ENCODE measurements around the gene ANXA3. TPM values are rescaled to one million over a fixed set of nuclear protein-coding genes. Genes with fewer than 3 reads are reported as not detected.

The ANXA3 gene
- total RNA-seq, 2 donors from 2014 or later, result not detected

DNA sequence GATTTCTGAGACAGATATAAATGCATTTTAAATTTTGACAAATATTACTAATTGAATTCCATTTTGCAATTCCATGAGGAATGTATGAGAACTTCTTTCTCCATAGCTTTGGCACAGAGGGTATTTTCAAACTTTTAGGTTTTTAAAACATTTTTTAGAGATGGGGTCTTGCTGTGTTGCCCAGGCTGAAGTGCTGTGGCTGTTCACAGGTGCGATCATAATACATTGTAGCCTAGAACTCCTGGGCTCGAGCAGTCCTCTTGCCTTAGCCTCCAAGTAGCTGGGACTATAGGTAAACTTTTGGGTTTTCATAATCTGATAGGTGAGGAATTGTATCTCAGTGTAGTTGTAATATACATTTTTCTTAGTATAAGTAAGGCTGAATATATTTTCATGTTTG lies 53.4 kb downstream of the ANXA3 start:
- no peaks in the 10 kb centered on the region for H3K4me1 Mint-ChIP-seq
- no peak overlapping the region for H3K4me3 Mint-ChIP-seq
- ATAC-seq (replicated peaks), result no peak
- peaks cover 22% of the 10 kb centered on the region for H3K27me3 Mint-ChIP-seq
- H3K9me3 Mint-ChIP-seq, result no peaks in the 10 kb centered on the region
- no peak overlapping the region for H3K27ac Mint-ChIP-seq
- no peaks in the 10 kb centered on the region for H3K36me3 Mint-ChIP-seq (ENCODE audit: low read depth)

DNA sequence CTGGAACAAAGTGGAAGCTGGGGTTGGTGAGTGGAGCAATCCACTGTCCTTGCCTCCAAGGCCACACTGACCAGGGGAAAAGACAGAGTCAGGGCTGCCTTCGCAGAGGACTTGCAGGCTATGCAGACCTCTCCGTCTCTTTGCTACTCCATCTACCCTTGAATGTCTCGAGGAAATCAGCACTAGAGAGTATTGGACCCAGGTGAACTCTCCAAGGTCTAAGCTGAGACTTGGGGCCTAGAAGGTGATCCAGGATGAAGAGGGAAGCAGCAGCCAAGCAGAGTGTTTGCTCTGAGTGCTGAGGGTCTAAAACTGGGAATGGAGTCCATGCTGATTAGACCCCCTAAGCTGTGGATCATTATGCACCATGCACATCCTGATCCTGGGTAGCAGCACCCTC lies 54.5 kb downstream of the ANXA3 start:
- H3K4me3 Mint-ChIP-seq, result no peak overlapping the region
- no peaks in the 10 kb centered on the region for H3K4me1 Mint-ChIP-seq
- H3K27ac Mint-ChIP-seq, result no peak overlapping the region
- H3K36me3 Mint-ChIP-seq (ENCODE audit: low read depth), result no peaks in the 10 kb centered on the region
- ATAC-seq (replicated peaks), result no peak
- H3K9me3 Mint-ChIP-seq, result no peaks in the 10 kb centered on the region
- peaks cover 18% of the 10 kb centered on the region for H3K27me3 Mint-ChIP-seq

DNA sequence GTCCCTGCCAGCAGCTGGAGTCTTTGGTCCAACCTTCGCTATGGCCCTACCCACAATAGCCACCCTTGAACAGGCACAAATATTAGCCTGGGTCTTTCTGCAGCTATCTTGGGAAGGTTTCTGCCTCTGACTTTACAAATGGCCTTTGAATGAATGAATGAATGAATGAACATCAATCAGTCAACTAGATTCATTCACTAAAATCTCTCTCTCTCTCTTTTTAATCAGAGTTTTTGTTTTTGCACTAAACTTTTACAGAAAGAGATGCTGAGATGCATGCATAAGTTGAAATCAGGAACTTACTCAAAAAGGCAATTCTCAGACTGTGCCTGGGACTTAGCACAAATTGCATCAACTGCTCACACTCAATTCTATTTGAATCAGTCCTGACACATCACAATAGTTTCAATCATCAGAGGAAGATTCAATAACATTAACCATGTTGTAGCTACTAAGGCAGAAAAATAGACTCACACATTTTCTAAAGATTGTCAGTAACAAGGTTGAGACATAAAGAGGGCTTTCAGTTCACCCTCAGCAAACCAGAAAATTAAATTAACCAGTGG lies 55.0 kb downstream of the ANXA3 start:
- no peak overlapping the region for H3K4me3 Mint-ChIP-seq
- no peak for ATAC-seq (replicated peaks)
- H3K27me3 Mint-ChIP-seq, result peaks cover 17% of the 10 kb centered on the region

DNA sequence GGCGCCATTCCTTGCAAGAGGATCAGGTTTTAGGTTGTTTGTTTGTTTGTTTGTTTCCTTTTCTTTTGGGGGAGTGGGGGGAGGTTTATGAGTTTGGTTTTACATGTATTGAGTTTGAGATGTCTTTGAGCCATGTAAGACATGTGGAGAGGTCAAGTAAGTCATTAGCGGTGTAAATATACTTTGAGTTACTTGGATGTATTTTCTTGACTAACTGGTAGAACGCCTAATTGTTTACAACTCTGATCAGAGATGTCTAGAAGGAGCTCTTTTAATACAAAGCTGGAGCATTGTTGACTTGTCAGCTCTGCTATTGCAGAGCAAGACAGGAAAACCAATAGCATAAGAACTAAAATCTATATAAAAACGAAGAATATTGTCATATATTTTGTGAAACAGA lies 57.1 kb downstream of the ANXA3 start:
- Mint-ChIP-seq H3K4me3 (no peak overlapping the region), H3K27me3 (peaks cover 4% of the 10 kb centered on the region), H3K4me1 (no peaks in the 10 kb centered on the region), H3K9me3 (no peaks in the 10 kb centered on the region), H3K36me3 (ENCODE audit: low read depth) (no peaks in the 10 kb centered on the region), H3K27ac (no peak overlapping the region)
- ATAC-seq (replicated peaks), result no peak

More for the DNA sequence above, 55.0 kb downstream of the ANXA3 start:
- no peak overlapping the region for H3K27ac Mint-ChIP-seq
- H3K9me3 Mint-ChIP-seq, result no peaks in the 10 kb centered on the region
- no peaks in the 10 kb centered on the region for H3K4me1 Mint-ChIP-seq
- H3K36me3 Mint-ChIP-seq (ENCODE audit: low read depth), result no peaks in the 10 kb centered on the region

DNA sequence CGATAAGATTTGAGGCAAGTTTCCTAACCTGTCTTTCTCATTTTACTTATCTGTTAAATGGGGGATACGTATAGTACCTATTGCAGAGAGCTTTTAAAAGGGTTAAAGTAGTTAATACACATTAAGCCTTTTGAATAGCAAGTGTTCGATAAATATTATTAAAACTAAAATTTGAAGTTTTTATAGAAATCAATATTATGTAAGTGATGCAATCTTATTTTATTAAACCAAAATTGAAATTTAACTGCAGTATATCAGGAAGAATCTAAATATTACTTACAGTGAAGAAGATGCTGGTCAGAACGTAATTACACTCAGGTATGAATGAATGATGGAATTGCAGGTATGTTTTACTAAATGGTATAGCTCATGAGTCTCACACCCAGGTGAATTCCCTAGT lies 58.0 kb downstream of the ANXA3 start:
- Mint-ChIP-seq H3K4me3 (no peak overlapping the region), H3K27ac (no peak overlapping the region), H3K4me1 (no peaks in the 10 kb centered on the region), H3K9me3 (no peaks in the 10 kb centered on the region), H3K36me3 (ENCODE audit: low read depth) (no peaks in the 10 kb centered on the region), H3K27me3 (peaks cover 3% of the 10 kb centered on the region)
- no peak for ATAC-seq (replicated peaks)

DNA sequence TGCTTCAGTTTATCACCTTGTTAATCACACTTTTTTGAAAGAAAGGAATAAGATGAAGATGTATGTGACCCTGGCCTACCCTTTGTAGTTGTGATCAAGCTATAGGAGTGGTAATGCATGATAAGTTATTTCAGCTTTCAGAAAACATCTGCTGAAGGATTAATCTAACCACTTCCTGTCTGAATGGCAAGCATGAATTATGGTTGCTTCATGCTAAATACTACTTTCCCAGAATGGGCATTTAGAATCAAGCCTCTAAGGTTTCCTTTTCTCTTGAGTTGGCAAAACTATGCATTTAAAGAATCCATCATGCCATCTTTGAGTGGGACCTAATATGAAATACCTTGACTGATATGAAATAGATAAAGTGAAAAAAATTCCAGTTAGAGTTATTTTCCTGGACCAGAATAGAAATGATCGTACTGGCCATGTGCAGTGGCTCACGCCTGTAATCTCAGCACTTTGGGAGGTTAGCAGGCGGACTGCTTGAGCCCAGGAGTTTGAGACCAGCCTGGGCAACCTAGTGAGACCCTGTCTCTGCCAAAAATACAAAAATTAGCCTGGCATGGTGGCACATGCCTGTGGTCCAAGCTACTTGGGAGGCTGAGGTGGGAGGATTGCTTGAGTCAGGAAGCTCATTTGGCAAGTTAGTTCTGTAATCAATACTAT lies 59.1 kb downstream of the ANXA3 start:
- no peaks in the 10 kb centered on the region for H3K4me1 Mint-ChIP-seq
- ATAC-seq (replicated peaks), result peak; percentile 37
- no peaks in the 10 kb centered on the region for H3K36me3 Mint-ChIP-seq (ENCODE audit: low read depth)
- H3K27me3 Mint-ChIP-seq, result no peaks in the 10 kb centered on the region
- no peaks in the 10 kb centered on the region for H3K9me3 Mint-ChIP-seq
- no peak overlapping the region for H3K27ac Mint-ChIP-seq
- H3K4me3 Mint-ChIP-seq, result no peak overlapping the region

DNA sequence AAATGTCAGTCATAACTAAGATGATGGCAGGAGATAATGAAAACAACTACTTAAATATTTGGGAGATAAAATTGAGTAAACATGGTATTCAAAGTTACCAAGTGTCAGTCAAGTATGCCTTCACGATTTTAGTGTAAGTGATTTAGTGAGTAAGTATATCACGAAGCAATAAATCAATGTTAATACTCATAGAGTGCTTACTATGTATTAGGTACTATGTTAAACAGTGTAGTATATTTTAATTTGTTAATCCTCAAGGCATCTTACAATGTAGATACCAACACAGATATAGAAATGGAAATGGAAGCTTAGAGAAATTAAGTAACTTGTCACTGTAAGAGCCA lies 59.6 kb downstream of the ANXA3 start:
- no peaks in the 10 kb centered on the region for H3K36me3 Mint-ChIP-seq (ENCODE audit: low read depth)
- H3K27me3 Mint-ChIP-seq, result no peaks in the 10 kb centered on the region
- H3K4me3 Mint-ChIP-seq, result no peak overlapping the region
- H3K4me1 Mint-ChIP-seq, result no peaks in the 10 kb centered on the region
- no peak for ATAC-seq (replicated peaks)
- no peaks in the 10 kb centered on the region for H3K9me3 Mint-ChIP-seq
- H3K27ac Mint-ChIP-seq, result no peak overlapping the region

DNA sequence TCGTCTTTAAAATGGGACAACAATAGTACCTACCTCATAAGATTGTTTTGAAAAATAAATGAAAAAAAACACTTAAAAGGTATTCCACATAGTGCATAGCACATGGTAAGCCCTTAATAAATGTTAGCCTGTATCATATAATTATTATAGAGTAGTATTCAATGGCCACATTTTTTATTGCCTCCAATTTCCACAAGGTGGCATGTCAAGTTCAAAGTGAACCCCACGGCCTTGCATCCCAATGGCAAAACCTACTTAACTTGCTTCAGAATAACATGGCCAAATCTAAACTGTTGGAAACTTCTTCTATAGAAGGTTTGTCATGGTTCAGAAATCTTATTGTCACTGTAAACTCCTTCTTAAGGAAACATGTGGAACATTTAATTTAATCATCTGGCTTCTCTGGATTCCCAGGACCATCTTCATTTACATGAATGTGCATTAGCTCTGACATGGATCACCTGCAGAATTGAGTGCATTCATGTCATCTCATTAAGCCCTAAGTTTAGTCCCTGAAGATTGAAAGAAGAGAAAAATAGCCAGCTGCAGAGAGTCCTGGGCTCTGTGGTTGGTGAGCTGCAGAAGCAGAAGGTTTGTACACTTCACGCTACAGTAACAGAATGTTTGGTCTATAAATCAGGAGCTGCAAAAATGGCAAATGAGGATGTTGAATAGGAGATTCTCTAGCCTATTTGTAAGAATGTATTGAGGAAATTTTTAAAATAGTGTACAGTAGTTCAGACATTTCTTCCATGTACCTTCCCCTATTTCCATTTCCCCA lies 61.0 kb downstream of the ANXA3 start:
- ATAC-seq (replicated peaks), result peak; percentile 24
- Mint-ChIP-seq H3K36me3 (ENCODE audit: low read depth) (no peaks in the 10 kb centered on the region), H3K27ac (no peak overlapping the region), H3K4me3 (no peak overlapping the region), H3K27me3 (no peaks in the 10 kb centered on the region), H3K9me3 (no peaks in the 10 kb centered on the region), H3K4me1 (no peaks in the 10 kb centered on the region)

DNA sequence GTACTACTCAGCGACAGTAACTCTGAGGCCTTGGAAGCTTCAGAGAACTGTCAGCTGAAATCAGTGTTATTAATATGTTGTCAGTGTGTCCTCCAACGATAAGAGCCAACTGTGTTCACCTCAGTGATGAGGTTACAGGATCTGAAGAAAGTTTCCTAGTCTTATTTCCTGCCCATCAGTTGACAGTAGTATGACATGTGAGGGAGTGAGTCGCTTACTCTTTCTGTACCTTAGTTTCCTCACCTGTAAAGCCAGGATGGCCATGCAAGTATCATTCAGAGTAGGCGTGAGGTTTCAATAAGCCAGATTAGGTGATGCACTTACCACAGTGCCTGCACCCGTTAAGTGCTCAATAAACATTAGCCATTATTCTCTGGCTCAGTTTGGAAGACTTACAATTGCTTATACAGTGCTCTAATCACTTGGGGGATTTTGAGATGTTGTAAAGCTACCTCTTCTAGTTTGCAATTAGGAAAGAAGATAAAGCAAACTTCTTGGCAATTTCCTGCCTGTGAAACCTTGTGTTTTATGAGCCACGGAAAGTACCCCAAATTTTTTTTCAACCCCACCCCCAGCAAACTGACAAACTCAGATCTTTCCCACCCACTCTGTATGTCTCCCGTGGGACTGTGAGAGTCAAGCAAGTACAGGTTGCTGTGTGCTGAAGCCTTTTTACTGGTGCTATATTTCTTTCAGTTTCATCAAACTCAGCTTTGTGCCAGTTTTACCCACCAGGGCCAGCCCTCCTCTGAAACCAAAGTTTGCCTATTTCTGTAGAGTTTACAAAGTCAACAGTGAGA lies 62.2 kb downstream of the ANXA3 start:
- no peaks in the 10 kb centered on the region for H3K36me3 Mint-ChIP-seq (ENCODE audit: low read depth)

DNA sequence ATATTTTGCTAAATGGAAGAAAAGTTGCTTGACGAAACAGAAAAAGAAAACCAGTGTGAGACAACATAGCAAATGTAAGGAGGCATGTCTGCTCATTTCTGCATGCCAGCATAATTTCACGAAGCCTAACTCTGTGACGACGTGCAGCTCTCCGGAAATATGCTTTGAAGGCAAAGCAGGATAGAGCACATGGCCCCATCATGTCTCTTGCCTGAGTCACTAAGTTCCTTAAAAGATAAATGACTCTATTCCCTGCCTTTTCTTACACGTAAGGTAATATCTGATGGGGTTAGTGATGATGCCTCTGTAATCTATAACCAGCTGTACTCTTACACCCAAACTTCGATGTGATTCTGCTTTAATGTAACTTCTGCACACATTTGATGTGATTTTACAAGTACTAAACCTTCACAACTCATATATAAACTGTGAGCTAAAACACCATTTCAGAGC lies 64.5 kb downstream of the ANXA3 start:
- Mint-ChIP-seq H3K4me3 (no peak overlapping the region), H3K9me3 (no peaks in the 10 kb centered on the region), H3K27me3 (no peaks in the 10 kb centered on the region), H3K27ac (no peak overlapping the region), H3K36me3 (ENCODE audit: low read depth) (no peaks in the 10 kb centered on the region), H3K4me1 (no peaks in the 10 kb centered on the region)
- ATAC-seq (replicated peaks), result no peak

More for the DNA sequence above, 62.2 kb downstream of the ANXA3 start:
- H3K27ac Mint-ChIP-seq, result no peak overlapping the region
- no peak overlapping the region for H3K4me3 Mint-ChIP-seq
- no peaks in the 10 kb centered on the region for H3K27me3 Mint-ChIP-seq
- peak; percentile 50 for ATAC-seq (replicated peaks)
- no peaks in the 10 kb centered on the region for H3K9me3 Mint-ChIP-seq
- H3K4me1 Mint-ChIP-seq, result no peaks in the 10 kb centered on the region

DNA sequence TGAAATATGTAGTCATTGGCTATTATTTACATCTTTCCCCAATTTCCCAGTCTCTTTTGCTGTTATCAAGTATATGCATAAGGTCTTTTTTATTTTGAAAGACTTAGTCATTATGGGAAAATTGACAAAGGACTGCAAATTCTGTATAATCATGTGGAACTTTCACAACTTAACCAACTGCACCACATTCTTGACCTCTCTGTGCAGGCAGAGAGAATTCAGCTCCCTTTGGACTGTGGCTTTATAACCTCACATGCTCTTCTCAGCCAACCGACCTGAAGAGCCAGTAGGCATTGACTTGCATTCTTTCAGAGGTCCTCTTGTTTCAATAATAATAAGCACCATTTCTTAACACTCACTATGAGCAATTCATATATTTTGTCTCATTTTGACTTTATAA lies 66.9 kb downstream of the ANXA3 start:
- Mint-ChIP-seq H3K9me3 (no peaks in the 10 kb centered on the region), H3K27ac (no peak overlapping the region)

GRCh38 chr4:78621395-78621794 lies 69.8 kb downstream of the ANXA3 start:
- Mint-ChIP-seq H3K4me1 (no peaks in the 10 kb centered on the region), H3K27me3 (no peaks in the 10 kb centered on the region), H3K27ac (no peak overlapping the region), H3K36me3 (ENCODE audit: low read depth) (no peaks in the 10 kb centered on the region), H3K9me3 (no peaks in the 10 kb centered on the region), H3K4me3 (no peak overlapping the region)
- no peak for ATAC-seq (replicated peaks)

More for the DNA sequence above, 66.9 kb downstream of the ANXA3 start:
- no peaks in the 10 kb centered on the region for H3K27me3 Mint-ChIP-seq
- H3K4me3 Mint-ChIP-seq, result no peak overlapping the region
- ATAC-seq (replicated peaks), result no peak
- H3K36me3 Mint-ChIP-seq (ENCODE audit: low read depth), result no peaks in the 10 kb centered on the region
- no peaks in the 10 kb centered on the region for H3K4me1 Mint-ChIP-seq

- no peak for ATAC-seq (replicated peaks)
- no peaks in the 10 kb centered on the region for H3K27me3 Mint-ChIP-seq
- H3K27ac Mint-ChIP-seq, result no peak overlapping the region
- H3K36me3 Mint-ChIP-seq (ENCODE audit: low read depth), result no peaks in the 10 kb centered on the region
- no peaks in the 10 kb centered on the region for H3K9me3 Mint-ChIP-seq
- H3K4me3 Mint-ChIP-seq, result no peak overlapping the region
- no peaks in the 10 kb centered on the region for H3K4me1 Mint-ChIP-seq
Measured at GRCh38 chr4:78622253-78622979, 70.8 kb downstream of the ANXA3 start.

DNA sequence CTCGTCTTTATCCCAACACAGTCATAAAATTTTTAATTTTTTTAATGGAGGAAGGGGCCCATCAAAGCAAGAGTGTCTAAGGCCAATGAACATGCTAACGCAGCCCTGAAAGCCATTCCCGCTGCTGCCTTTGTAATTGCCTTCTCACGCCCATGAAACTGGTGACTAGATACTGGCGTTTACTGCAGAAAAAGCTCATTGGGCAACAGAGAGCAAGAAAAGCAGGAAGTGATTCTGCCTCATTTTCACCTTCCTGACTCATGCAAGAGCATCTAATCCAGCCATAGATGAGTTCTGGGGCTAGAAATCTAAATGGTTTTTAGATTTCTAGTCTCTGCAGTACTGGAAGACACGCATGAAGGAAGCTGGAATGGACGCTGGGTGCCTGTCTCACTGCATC lies 72.5 kb downstream of the ANXA3 start:
- no peaks in the 10 kb centered on the region for H3K36me3 Mint-ChIP-seq (ENCODE audit: low read depth)
- H3K27me3 Mint-ChIP-seq, result no peaks in the 10 kb centered on the region
- no peaks in the 10 kb centered on the region for H3K4me1 Mint-ChIP-seq
- H3K27ac Mint-ChIP-seq, result no peak overlapping the region
- H3K4me3 Mint-ChIP-seq, result no peak overlapping the region
- no peak for ATAC-seq (replicated peaks)
- H3K9me3 Mint-ChIP-seq, result no peaks in the 10 kb centered on the region

Data from activated T-helper 17 cell treated with anti-CD3 and anti-CD28 coated beads, Interleukin-2, amount 50 U/mL, for 72 hours (primary cell).